ENCODE data around the gene USP54. TPM values are rescaled to one million over a fixed set of nuclear protein-coding genes. Genes with fewer than 3 reads are reported as not detected.

The USP54 gene
- total and polyA plus RNA-seq, 9 of the 15 experiments (the other 6 are each of a cell fraction or from before 2014, with no cell fraction given), result 3.8 to 40.1 (median 16.9) TPM

DNA sequence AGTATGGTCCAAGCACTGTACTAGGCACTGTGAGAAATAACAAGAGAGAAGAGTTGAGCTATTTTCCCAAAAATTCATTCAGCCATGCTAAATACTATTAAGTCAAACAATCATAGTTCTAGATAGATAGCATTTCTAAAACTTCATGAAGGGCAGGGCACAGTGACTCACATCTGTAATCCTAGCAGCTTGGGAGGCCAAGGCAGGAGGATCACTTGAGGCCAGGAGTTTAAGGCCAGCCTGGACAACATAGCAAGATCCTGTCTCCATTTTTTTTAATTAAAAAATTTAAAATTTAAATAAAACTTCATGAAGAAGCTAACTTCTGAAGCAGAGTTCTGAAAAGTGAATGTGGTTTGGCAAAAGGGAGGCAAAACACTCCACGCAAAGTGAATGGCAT, 29.9 kb downstream of the USP54 start (continued):
- peak; percentile 98 for TF ChIP-seq ZNF121 (CRISPR knock-in tag; conservative IDR thresholded peaks at IDR 0.05)

- no TSS peak for BruUV-seq (replicated peaks)
- H3K9me3 ChIP-seq (replicated peaks; ENCODE audit: control insufficient read depth, insufficient read depth, low read depth, low read length), result no peaks in the 10 kb centered on the region
- DNase-seq (ENCODE audit: extremely low read depth in 1 of 4, low spot score in 3 of 4), result peak in 1 of 4 experiments; percentile 19
- H3K4me1 ChIP-seq (replicated peaks in 1 of 2; ENCODE audit: control insufficient read depth in 2 of 2, insufficient read depth in 2 of 2, low read length in 2 of 2), result no peaks in the 10 kb centered on the region
- ChIA-PET POLR2A (interaction anchor here (0.6 kb wide), 1 partner anchor 13 kb away, joined by 3 read pairs; no protein-coding TSS in a partner anchor), CTCF (ENCODE audit: low intra/inter-chr PET ratio) (no interaction called here)
- no peak overlapping the region for H3K27ac ChIP-seq (ENCODE audit: extremely low read depth, low read depth, low read length)
- ATAC-seq, result no peak
- no peaks in the 10 kb centered on the region for H3K36me3 ChIP-seq (ENCODE audit: control insufficient read depth, insufficient read depth, low read length)
- no peaks in the 10 kb centered on the region for H4K20me1 ChIP-seq (replicated peaks; ENCODE audit: control insufficient read depth, insufficient read depth, low read length)
- H3K9ac ChIP-seq (ENCODE audit: insufficient read depth in 1 of 2, low read depth in 2 of 2, low read length in 2 of 2), result no peak overlapping the region
- H3K4me3 ChIP-seq, result no peak overlapping the region
- no peaks in the 10 kb centered on the region for H3K27me3 ChIP-seq (ENCODE audit: control insufficient read depth in 2 of 2, insufficient read depth in 2 of 2, low read length in 2 of 2)
- FAIRE-seq, result no peak
- H2AFZ ChIP-seq (ENCODE audit: low read depth, low read length), result no peak overlapping the region
- in situ Hi-C loops (cut with MboI), result no loop called here
- no peak overlapping the region for H3K4me2 ChIP-seq (ENCODE audit: insufficient read depth, low read length)
- no peaks in the 10 kb centered on the region for H3K79me2 ChIP-seq (ENCODE audit: control insufficient read depth, insufficient read depth, low read length)
- 69% methylated on average over 5 of the region's 6 CpGs for WGBS (ENCODE audit: insufficient coverage, low coverage, missing lambda C conversion rate)
- H3K9me1 ChIP-seq (ENCODE audit: control insufficient read depth, insufficient read depth, low read length), result no peaks in the 10 kb centered on the region
- intact Hi-C loops (cut with micrococcal nuclease), result no loop called here
- TF ChIP-seq JUND (IDR thresholded peaks at IDR 0.05; ENCODE audit: borderline replicate concordance, low read depth, low read length) (peak; percentile 56; the same call in 1 of the 2 replicates), JUND (tag; IDR thresholded peaks at IDR 0.05; ENCODE audit: borderline replicate concordance, low read depth, low read length) (no peak), NBN (IDR thresholded peaks at IDR 0.05; ENCODE audit: low read depth) (no peak), NR4A1 (CRISPR knock-in tag; IDR thresholded peaks at IDR 0.05) (no peak), NR4A1 (tag; IDR thresholded peaks at IDR 0.05) (no peak), TCF7 (IDR thresholded peaks at IDR 0.05; ENCODE audit: borderline replicate concordance) (no peak), ZNF695 (CRISPR knock-in tag; IDR thresholded peaks at IDR 0.05) (no peak), MEF2A (IDR thresholded peaks at IDR 0.05; ENCODE audit: control insufficient read depth, low read depth, low read length) (no peak), KLF1 (tag; IDR thresholded peaks at IDR 0.05) (no peak), ELF4 (CRISPR knock-in tag; IDR thresholded peaks at IDR 0.05) (no peak), DNMT1 (IDR thresholded peaks at IDR 0.05) (no peak)
- TF ChIP-seq, protein P1, sequence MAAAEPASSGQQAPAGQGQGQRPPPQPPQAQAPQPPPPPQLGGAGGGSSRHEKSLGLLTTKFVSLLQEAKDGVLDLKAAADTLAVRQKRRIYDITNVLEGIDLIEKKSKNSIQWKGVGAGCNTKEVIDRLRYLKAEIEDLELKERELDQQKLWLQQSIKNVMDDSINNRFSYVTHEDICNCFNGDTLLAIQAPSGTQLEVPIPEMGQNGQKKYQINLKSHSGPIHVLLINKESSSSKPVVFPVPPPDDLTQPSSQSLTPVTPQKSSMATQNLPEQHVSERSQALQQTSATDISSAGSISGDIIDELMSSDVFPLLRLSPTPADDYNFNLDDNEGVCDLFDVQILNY (CRISPR knock-in tag; IDR thresholded peaks at IDR 0.05), result no peak
- TF ChIP-seq, protein P2, sequence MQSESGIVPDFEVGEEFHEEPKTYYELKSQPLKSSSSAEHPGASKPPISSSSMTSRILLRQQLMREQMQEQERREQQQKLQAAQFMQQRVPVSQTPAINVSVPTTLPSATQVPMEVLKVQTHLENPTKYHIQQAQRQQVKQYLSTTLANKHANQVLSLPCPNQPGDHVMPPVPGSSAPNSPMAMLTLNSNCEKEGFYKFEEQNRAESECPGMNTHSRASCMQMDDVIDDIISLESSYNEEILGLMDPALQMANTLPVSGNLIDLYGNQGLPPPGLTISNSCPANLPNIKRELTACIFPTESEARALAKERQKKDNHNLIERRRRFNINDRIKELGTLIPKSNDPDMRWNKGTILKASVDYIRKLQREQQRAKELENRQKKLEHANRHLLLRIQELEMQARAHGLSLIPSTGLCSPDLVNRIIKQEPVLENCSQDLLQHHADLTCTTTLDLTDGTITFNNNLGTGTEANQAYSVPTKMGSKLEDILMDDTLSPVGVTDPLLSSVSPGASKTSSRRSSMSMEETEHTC (IDR thresholded peaks at IDR 0.05), result no peak
- TF ChIP-seq, protein P3, sequence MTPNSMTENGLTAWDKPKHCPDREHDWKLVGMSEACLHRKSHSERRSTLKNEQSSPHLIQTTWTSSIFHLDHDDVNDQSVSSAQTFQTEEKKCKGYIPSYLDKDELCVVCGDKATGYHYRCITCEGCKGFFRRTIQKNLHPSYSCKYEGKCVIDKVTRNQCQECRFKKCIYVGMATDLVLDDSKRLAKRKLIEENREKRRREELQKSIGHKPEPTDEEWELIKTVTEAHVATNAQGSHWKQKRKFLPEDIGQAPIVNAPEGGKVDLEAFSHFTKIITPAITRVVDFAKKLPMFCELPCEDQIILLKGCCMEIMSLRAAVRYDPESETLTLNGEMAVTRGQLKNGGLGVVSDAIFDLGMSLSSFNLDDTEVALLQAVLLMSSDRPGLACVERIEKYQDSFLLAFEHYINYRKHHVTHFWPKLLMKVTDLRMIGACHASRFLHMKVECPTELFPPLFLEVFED (CRISPR knock-in tag; conservative IDR thresholded peaks at IDR 0.05), result no peak
Measured at GRCh38 chr10:73559590-73559989, 31.6 kb downstream of the USP54 start.

Data from K562 (cell line).